Fibroblast of gingiva (primary cell): ENCODE results near the gene GSAP.
"Not testable (repeated sequence)": the region's sequence is repeated elsewhere in the genome, so short reads cannot be mapped to it uniquely, and the experiment has no call there.

Experiments used
- DNase-seq: peaks from one replicate; pipeline ENCODE4 v3.0.0-alpha.2; 2011; ENCODE audit warnings: low read depth

GSAP gene

DNA sequence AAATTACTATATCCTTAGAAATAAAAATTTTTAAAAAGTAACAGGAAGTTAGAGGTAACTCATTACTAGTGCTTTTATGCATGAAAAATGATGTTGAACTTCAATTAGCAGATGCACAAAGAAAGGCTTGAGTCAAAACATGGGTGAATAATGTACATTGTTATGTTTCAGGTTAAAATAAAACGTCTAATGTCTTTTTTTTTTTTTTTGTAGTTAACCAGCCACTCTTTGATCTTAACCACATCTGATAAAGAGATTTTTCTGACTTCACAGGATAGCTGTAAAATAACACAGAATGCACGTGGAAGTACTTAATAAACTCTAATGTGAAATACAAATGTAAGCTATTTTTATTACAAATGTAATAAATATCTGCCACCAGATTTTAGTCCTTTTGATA is 61.7 kb downstream of the GSAP start:
- no peak for DNase-seq

DNA sequence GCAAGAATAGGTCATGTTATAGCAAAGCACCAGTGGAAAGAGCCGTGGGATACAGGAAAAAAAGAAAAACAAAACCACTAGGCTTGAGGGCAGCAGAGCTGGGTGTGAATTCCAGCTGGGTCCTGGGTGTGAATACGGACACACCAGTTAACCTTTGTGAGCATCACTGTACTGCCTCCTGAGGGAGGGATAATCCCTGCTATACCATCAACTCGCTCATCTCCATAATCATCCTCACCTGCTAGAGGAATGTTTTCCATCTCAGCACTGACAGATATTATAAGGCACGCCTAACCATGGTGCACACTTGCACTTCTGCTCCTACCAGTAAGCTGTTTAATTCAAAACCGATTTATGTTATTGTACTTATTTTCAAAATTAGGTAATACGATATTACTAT is 62.2 kb downstream of the GSAP start:
- DNase-seq: no peak

DNA sequence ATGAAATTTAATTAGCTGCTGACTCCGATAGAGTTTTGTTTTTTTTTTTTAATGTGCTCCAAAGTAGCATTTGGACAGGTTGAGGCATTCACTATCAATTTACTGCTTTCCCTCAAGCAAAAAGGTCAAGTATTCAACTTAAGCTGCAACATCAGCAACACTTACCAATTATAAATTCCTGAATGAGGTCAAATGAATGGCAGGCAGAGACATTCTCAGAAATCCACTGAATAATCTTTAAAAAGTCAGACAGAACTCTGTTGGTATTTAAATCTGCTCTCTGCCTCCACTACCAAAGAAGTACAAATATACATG is 62.8 kb downstream of the GSAP start:
- DNase-seq: no peak

DNA sequence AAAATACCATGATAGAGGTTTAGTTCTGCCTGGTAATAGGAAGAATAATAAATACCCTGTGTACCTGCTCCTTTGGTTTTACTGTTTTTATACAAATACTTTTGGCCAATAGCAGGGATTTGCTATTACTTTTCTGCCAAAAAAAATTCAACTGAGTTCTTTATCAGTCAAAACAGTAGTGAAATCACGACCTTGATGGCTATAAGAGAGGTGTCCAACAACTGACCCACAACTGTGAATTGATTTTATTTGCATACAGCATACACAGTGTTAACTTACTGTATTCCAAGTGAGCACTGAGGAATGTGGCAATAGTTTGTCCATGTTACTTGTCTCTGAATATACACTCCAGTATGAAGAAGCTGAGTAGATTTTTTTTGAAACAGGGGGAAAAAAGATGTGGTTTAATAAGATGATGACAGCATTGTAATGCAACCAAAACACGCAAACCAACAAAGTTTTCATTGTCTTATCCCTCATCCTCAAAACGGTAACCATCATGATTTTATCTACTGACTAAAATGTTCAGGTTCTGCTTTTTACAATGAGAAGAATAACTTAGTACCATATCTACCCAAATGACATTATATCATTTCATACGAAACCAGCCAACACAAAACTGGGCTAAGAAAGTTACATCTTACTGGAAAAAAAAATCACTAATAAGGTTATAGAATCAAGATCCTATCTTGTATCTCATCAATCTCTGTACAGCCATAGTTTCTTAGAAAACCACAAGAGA is 63.3 kb downstream of the GSAP start:
- DNase-seq: no peak

DNA sequence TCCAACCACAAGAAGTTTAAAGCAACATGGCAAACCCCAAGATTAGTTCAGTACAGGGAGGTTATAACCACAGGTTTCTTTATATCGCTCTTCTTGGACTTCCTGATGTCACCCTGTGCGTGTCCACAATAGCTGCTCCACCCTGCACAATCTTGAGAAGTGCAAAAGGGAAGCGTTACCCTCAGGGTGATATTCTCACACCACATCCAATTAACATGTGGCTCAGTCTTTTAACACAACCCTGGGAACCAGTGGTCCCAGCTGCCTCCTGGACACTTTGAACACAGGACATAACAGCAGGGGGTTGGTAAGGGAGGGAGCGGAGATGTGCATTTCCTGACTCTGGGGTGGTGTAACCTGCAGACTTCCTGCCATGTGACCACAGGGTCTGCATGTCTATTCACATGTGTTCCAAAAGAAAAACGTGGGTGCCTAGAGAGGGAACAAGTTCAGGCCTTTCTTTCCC is 64.6 kb downstream of the GSAP start:
- DNase-seq: no peak

DNA sequence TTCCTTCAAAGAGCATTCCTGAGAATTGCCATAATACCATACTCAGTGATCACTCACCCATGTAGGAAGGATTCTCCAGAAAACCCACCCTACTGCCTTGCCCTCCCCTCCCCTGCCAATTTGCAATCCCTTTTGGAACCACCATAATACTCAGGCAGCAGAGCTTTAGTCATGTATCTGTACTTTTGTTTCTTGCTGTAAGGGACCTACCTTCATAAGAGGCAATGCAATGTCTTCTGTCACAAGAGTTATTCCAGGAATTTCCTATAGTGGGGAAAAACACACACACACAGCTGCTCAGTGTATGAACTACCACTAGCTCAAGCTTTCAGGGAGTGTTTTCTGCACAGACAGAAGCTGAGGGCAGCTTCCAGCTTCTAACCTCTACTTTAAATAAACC is 67.0 kb downstream of the GSAP start:
- no peak for DNase-seq

DNA sequence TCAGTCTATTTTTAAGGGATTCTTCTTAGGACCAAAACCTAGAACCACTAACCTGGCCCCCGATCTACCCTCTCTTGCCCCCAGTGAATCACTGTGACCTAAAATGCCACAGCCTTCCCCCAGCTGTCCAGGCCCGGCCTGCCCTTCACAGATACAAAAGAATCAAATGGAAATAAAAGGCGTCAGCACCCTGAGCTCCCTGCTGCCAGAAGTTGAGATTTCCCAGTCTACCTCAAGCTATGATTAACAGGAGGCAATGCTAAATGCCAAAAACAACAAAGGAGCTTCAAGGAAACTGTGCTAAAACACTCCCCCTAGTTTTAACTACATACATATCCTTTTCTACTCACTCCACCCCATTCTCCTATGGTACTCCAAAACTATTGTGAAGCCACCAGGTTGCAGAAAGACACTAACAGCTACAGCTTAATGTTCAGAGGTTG is 67.8 kb downstream of the GSAP start:
- DNase-seq: no peak

DNA sequence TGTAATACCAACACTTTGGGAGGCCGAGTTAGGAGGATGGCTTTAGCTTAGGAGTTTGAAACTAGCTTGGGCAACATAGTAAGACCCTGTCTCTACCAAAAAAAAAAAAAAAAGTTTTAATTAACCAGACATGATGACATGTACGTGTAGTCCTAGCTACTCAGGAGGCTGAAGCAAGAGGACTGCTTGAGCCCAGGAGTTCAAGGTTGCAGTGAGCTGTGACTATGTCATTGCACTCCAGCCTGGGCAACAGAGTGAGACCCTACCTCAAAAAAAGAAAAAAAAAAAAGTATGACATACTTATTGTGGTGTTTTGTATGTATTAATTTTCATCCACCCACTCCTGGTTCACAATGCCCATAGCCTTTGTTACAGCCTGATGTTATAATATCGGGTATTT is 69.7 kb downstream of the GSAP start:
- DNase-seq: no peak

DNA sequence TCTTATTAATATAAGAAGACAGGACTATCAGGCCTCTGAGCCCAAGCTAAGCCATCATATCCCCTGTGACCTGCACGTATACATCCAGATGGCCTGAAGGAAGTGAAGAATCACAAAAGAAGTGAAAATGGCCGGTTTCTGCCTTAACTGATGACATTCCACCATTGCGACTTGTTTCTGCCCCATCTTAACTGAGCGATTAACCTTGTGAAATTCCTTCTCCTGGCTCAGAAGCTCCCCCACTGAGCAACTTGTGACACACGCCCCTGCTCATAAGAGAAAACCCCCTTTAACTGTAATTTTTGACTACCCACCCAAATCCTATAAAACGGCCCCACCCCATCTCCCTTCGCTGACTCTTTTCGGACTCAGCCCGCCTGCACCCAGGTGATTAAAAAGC is 70.7 kb downstream of the GSAP start:
- DNase-seq: not testable (repeated sequence)

DNA sequence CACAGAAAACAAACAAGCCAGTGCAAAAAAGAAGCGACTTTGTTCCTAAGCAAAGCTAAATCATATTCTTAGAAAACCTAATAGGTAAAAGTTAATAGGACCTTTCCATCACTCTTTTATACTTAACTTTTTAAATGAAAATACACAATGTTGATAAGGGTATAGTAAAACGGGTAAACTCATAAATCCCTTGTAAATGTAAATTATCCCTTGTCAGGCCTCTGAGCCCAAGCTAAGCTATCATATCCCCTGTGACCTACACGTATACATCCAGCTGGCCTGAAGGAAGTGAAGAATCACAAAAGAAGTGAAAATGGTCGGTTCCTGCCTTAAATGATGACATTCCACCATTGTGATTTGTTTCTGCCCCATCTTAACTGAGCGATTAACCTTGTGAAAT is 76.4 kb downstream of the GSAP start:
- DNase-seq: no peak

DNA sequence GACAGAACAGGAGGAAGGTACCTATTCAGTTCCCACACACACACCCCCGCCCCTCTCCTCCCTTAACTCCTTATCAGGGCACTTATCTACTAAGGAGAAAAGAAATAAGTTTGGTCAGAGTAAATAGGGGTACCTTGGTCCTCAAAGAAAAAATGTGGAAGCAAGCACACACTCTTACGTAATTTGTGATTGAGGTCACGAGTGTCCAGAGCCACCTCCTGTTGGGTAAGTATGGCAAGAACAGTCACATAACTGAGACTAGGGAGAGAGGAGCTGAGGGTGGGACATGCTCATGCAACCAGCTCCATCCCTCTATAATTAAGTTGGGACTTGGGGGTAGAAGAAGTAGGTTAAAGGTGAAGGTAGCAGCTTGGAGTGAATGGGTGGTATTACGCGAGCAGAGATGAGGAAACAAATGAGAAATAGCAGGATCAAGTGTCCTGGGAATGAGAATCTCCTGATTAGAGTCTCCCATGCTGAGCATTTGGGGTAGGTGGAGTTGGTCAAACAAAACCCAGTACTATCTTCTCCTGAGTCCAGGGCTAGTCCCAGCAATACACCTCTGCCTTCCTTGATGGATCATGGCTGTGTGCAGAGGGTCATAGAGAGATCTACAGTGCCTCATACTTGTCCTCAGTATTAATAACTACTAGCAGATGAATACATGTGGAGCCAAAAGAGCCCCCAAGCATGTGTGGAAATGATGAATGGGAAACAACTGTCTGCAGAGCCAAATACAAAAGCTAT is 77.1 kb downstream of the GSAP start:
- peak; percentile 71 for DNase-seq

DNA sequence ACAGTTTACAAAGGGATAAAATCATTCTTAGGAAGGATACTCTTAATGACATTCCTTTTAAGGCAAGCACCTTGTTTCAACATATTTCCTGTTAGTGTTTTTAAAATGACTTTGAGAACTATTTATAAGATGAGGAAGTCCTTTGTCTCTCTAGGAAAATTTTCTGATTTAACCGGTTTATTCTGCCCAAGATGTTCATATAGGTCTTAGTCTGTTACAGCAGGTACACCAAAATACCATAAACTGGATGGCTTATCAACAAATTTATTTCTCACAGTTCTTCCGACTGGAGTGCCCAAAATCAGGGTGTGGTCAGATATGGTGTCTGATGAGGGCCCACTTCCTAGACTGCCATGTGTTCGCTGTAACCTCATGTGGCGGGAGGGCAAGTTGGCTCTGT is 77.9 kb downstream of the GSAP start:
- DNase-seq: no peak

DNA sequence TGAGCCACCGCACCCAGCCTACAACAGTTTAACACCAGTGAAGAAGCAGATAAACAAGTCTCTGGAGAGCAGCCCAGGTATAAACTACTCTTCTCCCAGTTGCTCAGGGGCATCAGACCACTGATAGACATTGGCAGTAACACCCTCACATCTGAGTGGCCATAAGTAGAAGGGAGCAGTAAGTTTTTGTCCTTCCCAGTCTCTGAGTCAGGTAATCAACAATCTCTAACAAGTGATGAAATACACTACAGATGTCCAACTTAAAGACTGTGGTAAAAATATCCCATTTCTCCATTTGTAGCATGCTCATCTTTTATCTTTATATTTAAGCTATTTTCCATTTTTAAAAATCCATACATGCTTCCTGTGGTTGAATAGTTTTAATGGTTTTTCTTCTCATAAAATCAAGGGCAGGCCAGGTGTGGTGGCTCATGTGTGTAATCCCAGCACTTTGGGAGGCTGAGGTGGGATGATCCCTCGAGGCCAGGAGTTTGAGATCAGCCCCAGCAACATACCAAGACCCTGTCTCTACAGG is 78.6 kb downstream of the GSAP start:
- DNase-seq: no peak

DNA sequence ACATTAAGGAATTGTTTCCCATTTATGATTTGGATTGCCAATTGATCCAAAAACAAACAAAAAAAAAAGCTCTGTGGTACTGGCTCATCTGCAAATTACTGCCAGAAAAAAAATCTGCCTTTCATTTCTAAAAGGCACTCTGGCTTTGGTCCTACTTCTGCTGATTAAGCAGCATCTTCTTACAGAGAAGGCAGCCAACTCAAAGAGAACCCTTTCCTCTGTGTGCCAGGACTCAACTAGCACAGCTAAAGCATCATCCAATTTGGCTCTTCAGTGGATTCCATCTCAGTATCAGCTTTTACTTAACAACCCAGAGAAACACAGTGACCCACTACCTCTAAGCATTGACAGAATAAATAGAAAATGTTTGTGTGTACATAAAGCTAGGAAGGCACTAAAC is 80.6 kb downstream of the GSAP start:
- peak; percentile 90 for DNase-seq

DNA sequence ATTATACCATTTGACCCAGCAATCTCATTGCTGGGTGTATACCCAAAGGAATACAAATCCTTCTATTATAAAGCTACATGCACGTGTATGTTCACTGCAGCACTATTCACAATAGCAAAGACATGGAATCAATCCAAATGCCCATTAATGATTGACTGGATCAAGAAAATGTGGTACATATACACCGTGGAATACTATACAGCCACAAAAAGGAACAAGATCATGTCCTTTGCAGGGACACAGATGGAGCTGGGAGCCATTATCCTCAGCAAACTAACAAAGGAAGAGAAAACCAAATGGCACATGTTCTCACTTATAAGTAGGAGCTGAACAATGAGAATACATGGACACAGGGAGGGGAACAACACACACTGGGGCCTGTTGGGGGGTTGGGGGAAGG is 82.1 kb downstream of the GSAP start:
- DNase-seq: not testable (repeated sequence)

DNA sequence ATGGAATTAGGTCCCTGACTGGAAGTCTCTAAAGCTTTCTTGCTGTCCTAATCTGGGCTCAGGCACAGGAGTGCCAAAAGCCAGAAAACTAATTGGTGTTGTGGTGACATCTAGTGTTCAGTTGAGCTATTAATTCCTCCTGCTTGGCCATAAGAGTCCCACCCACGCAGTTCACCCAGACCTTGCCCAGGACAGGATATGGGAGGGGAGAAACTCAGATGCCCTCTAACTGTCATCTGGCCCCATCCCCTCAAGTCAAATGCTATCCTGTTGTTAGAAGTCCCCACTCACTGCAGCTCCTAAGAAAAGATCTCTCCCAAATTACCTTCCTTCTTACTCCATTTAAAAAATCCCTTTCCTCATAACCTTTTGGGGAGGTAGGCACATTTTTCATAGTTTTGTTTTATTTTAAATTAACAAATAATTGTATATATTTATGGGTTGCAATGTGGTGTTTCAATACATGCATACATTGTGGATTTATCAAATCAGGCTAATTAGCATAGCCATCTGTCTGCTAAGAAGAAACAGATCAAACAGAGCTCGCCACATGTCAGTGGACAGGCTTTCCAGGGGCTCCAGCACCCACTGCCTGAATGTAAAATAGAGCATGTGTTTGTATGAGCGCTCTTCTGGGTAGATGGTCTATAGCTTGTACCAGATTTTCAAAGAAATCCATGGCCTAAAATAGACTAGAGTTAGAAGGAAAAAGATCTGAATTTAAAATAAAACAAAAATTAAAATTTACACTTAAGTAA is 84.0 kb downstream of the GSAP start:
- DNase-seq: peak; percentile 78

DNA sequence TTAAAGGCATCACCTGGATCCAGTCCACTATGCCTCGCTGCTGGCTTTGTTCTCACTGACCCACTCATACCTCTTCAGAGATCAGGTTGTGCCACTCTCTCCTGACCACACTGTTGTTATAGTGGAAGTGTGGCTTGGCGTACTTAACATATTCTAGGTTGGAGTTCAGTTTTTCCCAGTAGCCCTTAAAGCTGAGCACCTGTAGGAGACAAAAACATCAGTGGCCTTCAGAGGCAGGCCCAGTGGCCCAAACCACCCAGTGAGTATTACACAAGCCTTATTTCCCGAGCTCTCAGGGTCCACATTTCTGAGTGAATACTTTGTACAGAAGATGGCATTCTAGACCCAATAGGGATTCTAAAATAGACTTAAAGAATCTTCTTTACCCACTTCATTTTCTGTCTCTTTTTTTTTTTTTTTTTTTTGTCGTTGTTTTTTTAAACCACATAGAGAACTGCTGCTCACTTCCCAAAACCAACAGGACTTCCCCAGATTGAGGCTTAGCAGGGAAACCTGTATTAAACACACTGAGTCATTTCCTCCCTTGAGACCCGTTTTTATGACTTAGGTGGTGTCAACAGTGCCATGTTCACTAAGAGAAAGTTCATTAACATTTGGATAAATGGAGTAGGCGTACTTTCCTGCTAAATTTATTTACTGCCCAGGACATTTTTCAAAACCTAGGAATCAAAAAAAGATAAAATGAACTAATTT is 85.8 kb downstream of the GSAP start:
- no peak for DNase-seq

DNA sequence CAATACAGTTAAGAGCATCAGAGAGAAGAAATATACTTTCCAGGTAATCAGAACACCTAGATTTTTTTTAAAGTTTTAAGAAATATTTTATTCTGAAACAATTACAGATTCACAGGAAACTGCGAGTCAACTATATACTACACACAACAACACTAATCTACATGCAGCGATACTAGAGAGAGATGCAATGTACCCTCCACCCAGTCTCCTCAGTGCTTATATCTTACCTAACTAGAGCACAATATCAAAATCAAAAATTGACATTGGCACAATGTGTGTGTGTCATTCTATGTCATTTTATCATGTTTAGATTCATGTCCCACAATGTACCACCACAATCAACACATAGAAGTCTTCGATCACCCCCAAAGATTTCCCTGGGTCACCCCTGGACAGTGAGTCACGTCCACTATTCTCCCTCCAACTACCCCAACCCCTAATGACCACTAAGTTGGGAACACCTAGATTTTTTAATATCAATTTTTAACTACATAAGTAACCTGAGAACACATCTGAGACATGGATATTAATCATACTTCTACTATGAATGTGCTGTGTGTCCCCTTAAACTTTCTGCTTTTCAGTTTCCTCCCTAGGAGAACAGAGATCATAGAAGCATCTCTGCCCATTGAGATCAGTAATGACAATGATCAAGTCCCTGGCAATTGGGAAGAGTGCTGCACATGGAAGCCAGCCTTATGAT is 86.5 kb downstream of the GSAP start:
- DNase-seq: no peak

DNA sequence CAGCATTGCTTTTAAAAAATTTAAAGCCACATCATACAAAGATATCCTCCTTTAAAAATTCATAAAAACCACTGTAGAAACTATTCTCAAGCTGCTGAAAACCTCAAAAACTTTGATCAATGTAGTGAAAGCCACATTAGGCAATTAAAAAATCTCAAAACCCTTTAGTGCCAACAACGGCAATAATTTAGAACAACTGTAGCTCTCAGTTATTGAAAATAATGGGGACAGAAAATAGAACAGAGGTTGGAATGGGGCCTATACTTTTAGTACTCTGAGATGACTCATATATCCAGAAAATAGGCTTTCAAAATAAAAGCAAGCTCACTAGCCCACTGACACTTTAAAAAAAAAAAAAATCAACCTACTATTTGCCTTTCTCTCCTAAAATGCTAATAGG is 87.5 kb downstream of the GSAP start:
- peak; percentile 44 for DNase-seq

DNA sequence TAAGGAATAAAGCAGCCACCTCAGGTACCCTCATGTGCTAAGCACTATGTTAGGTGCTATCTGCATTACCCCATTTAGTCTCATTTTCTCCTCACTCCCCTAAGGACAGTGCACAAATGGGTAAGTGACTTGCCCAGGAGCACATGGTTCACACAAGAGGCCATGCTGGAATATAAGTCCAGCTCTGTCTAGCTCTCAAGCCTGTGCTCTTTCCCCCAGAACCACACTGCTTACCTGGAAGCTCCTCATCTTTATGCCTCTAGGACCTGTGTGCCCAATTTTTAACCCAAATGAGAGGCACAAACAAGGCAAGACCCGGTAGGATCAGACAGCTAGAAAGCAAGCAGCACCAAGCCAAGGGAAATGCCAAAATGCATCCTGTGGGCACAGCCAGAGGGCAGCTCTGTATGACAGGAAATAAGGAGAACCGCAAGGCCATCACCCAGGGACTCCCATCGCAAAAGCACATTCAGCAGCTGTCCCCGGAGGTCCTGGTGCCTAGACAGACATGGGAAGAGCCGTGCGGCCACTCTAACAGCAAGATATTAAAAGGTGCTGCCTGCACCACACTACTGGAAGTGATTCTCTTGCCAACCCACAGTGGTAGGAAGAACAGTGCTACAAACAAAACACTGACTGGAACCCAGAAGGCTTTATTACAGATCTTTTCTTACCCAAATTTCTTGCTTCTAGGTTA is 88.1 kb downstream of the GSAP start:
- DNase-seq: peak; percentile 17
